Limb (tissue), 2 donors: Measurements from ENCODE around the gene RALY.
"Not testable (repeated sequence)": the region's sequence is repeated elsewhere in the genome, so short reads cannot be mapped to it uniquely, and the experiment has no call there.

Experiments
- DNase-seq, 2 donors: peaks; one replicate each; pipeline ENCODE4 v3.0.0-alpha.2; 2016; ENCODE audit errors: extremely low spot score in 2 of 2

RALY gene

GRCh38 chr20:34015401-34016335 lies 22.0 kb downstream of the RALY start:
- DNase-seq = no peak

- no peak for DNase-seq
These were observed 23.0 kb downstream of the RALY start for GRCh38 chr20:34016736-34017135.

GRCh38 chr20:34017610-34018009 lies 23.9 kb downstream of the RALY start:
- DNase-seq = no peak

- no peak for DNase-seq
These were observed 24.5 kb downstream of the RALY start for GRCh38 chr20:34018166-34018565.

- no peak for DNase-seq
These were observed 28.6 kb downstream of the RALY start for GRCh38 chr20:34022151-34022838.

GRCh38 chr20:34022839-34023234 lies 29.1 kb downstream of the RALY start:
- DNase-seq = no peak

GRCh38 chr20:34023937-34024722 lies 30.4 kb downstream of the RALY start:
- peak in 1 of 2 donors; percentile 24 for DNase-seq

GRCh38 chr20:34024723-34025351 lies 31.1 kb downstream of the RALY start:
- DNase-seq = no peak

GRCh38 chr20:34028013-34028412 lies 34.3 kb downstream of the RALY start:
- not testable (repeated sequence) for DNase-seq

GRCh38 chr20:34029415-34029814 lies 35.7 kb downstream of the RALY start:
- no peak for DNase-seq

GRCh38 chr20:34030456-34030855 lies 36.7 kb downstream of the RALY start:
- no peak for DNase-seq

- no peak for DNase-seq
These were observed 40.2 kb downstream of the RALY start for GRCh38 chr20:34033903-34034302.

GRCh38 chr20:34037121-34037520 lies 43.4 kb downstream of the RALY start:
- no peak for DNase-seq

- DNase-seq = peak in 1 of 2 donors; percentile 75
These were observed 44.1 kb downstream of the RALY start for GRCh38 chr20:34037767-34038166.

GRCh38 chr20:34040300-34040995 lies 46.7 kb downstream of the RALY start:
- DNase-seq = no peak

GRCh38 chr20:34041226-34041625 lies 47.5 kb downstream of the RALY start:
- DNase-seq = no peak

- no peak for DNase-seq
These were observed 48.6 kb downstream of the RALY start for GRCh38 chr20:34042262-34042661.

GRCh38 chr20:34043025-34043424 lies 49.3 kb downstream of the RALY start:
- no peak for DNase-seq

GRCh38 chr20:34045294-34045693 lies 51.6 kb downstream of the RALY start:
- no peak for DNase-seq

- no peak for DNase-seq
These were observed 52.4 kb downstream of the RALY start for GRCh38 chr20:34045930-34046725.
